Neural progenitor cell (in vitro differentiated cells): ENCODE results near the gene IFNA13. TPM values are rescaled to one million over a fixed set of nuclear protein-coding genes. Genes with fewer than 3 reads are reported as not detected.
A peak's percentile ranks its signal among the peaks of the same experiment; 100 is the strongest.

ENCODE experiments used
- DNase-seq: peaks from one replicate; pipeline ENCODE4 v3.0.0-alpha.2; 2016; ENCODE audit warnings: low spot score
- H2AFZ ChIP-seq: fragments of 200-600 bp; sonication (generic); replicated peaks from 2 replicates; pipeline ENCODE4 v1.6.1; 2016; ENCODE audit warnings: antibody characterized with exemption
- H3F3A ChIP-seq: fragments of 200-600 bp; sonication (generic); 2 replicates; pipeline ENCODE4 v1.6.1; 2016; ENCODE audit warnings: antibody characterized with exemption, low read depth
- H3K27ac ChIP-seq: fragments of 200-600 bp; sonication (generic); 2 replicates; pipeline ENCODE4 v1.5.1; 2016; ENCODE audit warnings: mild to moderate bottlenecking
- H3K27me3 ChIP-seq: fragments of 200-600 bp; sonication (generic); 2 replicates; pipeline ENCODE4 v1.6.1; 2016; ENCODE audit warnings: mild to moderate bottlenecking, moderate library complexity
- H3K36me3 ChIP-seq: fragments of 200-600 bp; sonication (generic); 2 replicates; pipeline ENCODE4 v1.5.1; 2016
- H3K4me1 ChIP-seq: fragments of 200-600 bp; sonication (generic); 2 replicates; pipeline ENCODE4 v1.6.1; 2016; ENCODE audit warnings: mixed run types
- H3K4me2 ChIP-seq: fragments of 200-600 bp; sonication (generic); 2 replicates; pipeline ENCODE4 v1.6.1; 2016
- H3K4me3 ChIP-seq: fragments of 200-600 bp; sonication (generic); 2 replicates; pipeline ENCODE4 v1.5.1; 2016
- H3K79me2 ChIP-seq: fragments of 200-600 bp; sonication (generic); 2 replicates; pipeline ENCODE4 v1.6.1; 2016; ENCODE audit warnings: low read depth
- H3K9ac ChIP-seq: fragments of 200-600 bp; sonication (generic); 2 replicates; pipeline ENCODE4 v1.6.1; 2016
- H3K9me3 ChIP-seq: fragments of 200-600 bp; sonication (generic); 2 replicates; pipeline ENCODE4 v1.5.1; 2016; ENCODE audit warnings: low read depth
- H4K20me1 ChIP-seq: fragments of 200-600 bp; sonication (generic); 2 replicates; pipeline ENCODE4 v1.6.1; 2016; ENCODE audit warnings: low read depth
- H3K27ac Mint-ChIP-seq: 3 replicates; pipeline ENCODE4 v1.8.0; 2021; ENCODE audit warnings: mixed read lengths
- H3K27me3 Mint-ChIP-seq: 2 replicates; pipeline ENCODE4 v1.8.0; 2022; ENCODE audit warnings: low read depth, mild to moderate bottlenecking, inconsistent platforms, moderate library complexity, mixed read lengths; ENCODE audit not compliant: insufficient read depth
- H3K36me3 Mint-ChIP-seq: 3 replicates; pipeline ENCODE4 v1.8.0; 2021; ENCODE audit warnings: mixed read lengths
- H3K4me1 Mint-ChIP-seq: 3 replicates; pipeline ENCODE4 v1.8.0; 2021; ENCODE audit warnings: mixed read lengths
- H3K4me3 Mint-ChIP-seq: 3 replicates; pipeline ENCODE4 v1.8.0; 2021; ENCODE audit warnings: mild to moderate bottlenecking, moderate library complexity, mixed read lengths
- H3K9me3 Mint-ChIP-seq: 3 replicates; pipeline ENCODE4 v1.8.0; 2020; ENCODE audit warnings: mixed read lengths
- CTCF ChIP-seq: fragments of 200-600 bp; sonication (generic); IDR thresholded peaks from 2 replicates; pipeline ENCODE4 v1.5.1; 2017; ENCODE audit warnings: antibody characterized with exemption, mild to moderate bottlenecking
- EZH2 ChIP-seq: fragments of 200-600 bp; sonication (generic); IDR thresholded peaks from 2 replicates; pipeline ENCODE4 v1.6.1; 2017; ENCODE audit warnings: antibody characterized with exemption, mild to moderate bottlenecking, moderate library complexity
- EZH2phosphoT487 ChIP-seq: fragments of 200-600 bp; sonication (generic); IDR thresholded peaks from 2 replicates; pipeline ENCODE4 v1.6.1; 2017; ENCODE audit warnings: antibody characterized with exemption
- total RNA-seq: library from RNA; depleted of rRNA; stranded (reverse); fragments of >200 nt; gene quantifications from 2 replicates; pipeline ENCODE4 v1.2.3, GENCODE V29; 2015; ENCODE audit warnings: low replicate concordance

IFNA13 gene
- total RNA-seq, 1 donor from 2014 or later: not detected

GRCh38 chr9:21326526-21327139 is 41.2 kb downstream of the IFNA13 start:
- Histone ChIP-seq H3K4me1 (no peaks in the 10 kb centered on the region), H3K27me3 (no peaks in the 10 kb centered on the region), H3K9me3 (no peaks in the 10 kb centered on the region), H3K4me2 (no peak overlapping the region), H4K20me1 (peaks cover 29% of the 10 kb centered on the region), H3F3A (no peaks in the 10 kb centered on the region), H3K79me2 (peaks cover 37% of the 10 kb centered on the region), H2AFZ (no peak overlapping the region), H3K4me3 (no peak overlapping the region), H3K36me3 (no peaks in the 10 kb centered on the region), H3K9ac (no peak overlapping the region), H3K27ac (no peak overlapping the region)
- no peaks in the 10 kb centered on the region for H3K9me3 Mint-ChIP-seq
- peak; percentile 81 for TF ChIP-seq CTCF
- no peak for TF ChIP-seq EZH2phosphoT487
- TF ChIP-seq EZH2: no peak
- H3K27ac Mint-ChIP-seq: no peak overlapping the region
- no peaks in the 10 kb centered on the region for H3K27me3 Mint-ChIP-seq
- H3K4me3 Mint-ChIP-seq: no peak overlapping the region
- peak; percentile 58 for DNase-seq
- H3K4me1 Mint-ChIP-seq: peaks cover 7% of the 10 kb centered on the region
- H3K36me3 Mint-ChIP-seq: peaks cover 13% of the 10 kb centered on the region

DNA sequence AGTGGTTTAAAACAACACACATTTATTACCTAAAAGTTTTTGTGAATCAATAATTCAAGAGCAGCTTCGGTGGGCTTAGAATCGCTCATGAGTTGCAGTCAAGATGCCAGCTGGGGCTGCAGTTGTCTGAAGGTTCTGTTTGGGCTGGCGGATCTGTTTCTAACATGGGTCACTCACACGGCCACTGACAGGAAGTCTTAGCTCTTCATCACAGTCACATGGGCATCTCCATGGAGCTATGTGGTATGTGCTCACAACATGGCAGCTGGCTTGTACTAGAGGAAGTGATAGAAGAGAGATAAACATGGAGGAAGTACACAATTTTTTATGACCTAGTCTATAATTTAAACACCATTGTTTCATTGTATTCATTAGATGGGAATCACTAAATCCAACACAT is 43.8 kb downstream of the IFNA13 start:
- H3K27me3 Mint-ChIP-seq: no peaks in the 10 kb centered on the region
- H3K27ac Mint-ChIP-seq: no peak overlapping the region
- no peak overlapping the region for H3K27ac ChIP-seq
- H2AFZ ChIP-seq: no peak overlapping the region
- no peaks in the 10 kb centered on the region for H3K4me1 Mint-ChIP-seq
- no peak overlapping the region for H3K4me3 ChIP-seq
- no peaks in the 10 kb centered on the region for H3K9me3 ChIP-seq
- no peak for DNase-seq
- H3K79me2 ChIP-seq: peaks cover 11% of the 10 kb centered on the region
- TF ChIP-seq EZH2phosphoT487 (no peak), CTCF (no peak), EZH2 (no peak)
- no peaks in the 10 kb centered on the region for H3K9me3 Mint-ChIP-seq
- no peaks in the 10 kb centered on the region for H3K27me3 ChIP-seq
- no peak overlapping the region for H3K9ac ChIP-seq
- no peaks in the 10 kb centered on the region for H3K4me1 ChIP-seq
- peaks cover 12% of the 10 kb centered on the region for H3K36me3 Mint-ChIP-seq
- H4K20me1 ChIP-seq: peaks cover 10% of the 10 kb centered on the region
- H3F3A ChIP-seq: no peaks in the 10 kb centered on the region
- H3K4me2 ChIP-seq: no peak overlapping the region
- H3K36me3 ChIP-seq: no peaks in the 10 kb centered on the region
- no peak overlapping the region for H3K4me3 Mint-ChIP-seq

DNA sequence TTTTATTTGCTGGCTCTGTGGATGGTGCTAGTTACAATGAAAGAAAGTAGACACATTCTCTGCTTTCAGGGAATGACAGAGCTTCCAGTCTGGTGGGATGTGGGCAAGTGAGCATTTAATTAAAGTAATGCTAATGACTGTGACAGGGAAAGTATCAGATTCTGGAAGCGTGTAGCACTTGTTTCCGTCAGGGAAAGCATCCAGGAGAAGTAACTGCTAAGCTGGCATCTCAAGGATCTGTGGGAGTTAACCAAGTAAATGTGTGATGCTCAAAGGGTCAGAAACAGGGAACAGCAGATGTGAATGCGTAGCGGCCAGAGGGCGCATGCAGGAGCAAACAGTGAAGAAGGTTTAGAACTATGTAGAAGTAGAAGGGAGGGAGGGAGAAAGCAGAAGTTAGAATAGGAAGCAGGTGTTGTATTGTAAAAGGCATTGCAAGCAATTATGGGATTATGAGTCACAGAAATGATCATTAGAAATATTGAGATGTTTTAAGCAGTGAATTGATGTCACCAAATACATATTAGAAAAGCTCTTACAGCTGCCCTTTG is 44.9 kb downstream of the IFNA13 start:
- Mint-ChIP-seq H3K36me3 (peaks cover 12% of the 10 kb centered on the region), H3K27me3 (no peaks in the 10 kb centered on the region), H3K9me3 (no peaks in the 10 kb centered on the region), H3K27ac (no peak overlapping the region), H3K4me3 (no peak overlapping the region), H3K4me1 (peaks cover 5% of the 10 kb centered on the region)
- Histone ChIP-seq H3K9me3 (no peaks in the 10 kb centered on the region), H4K20me1 (peaks cover 10% of the 10 kb centered on the region), H3K9ac (no peak overlapping the region), H3K79me2 (peaks cover under 1% of the 10 kb centered on the region), H3F3A (no peaks in the 10 kb centered on the region), H3K27ac (no peak overlapping the region), H3K4me2 (no peak overlapping the region), H3K4me1 (no peaks in the 10 kb centered on the region), H3K4me3 (no peak overlapping the region), H3K36me3 (no peaks in the 10 kb centered on the region), H2AFZ (no peak overlapping the region), H3K27me3 (no peaks in the 10 kb centered on the region)
- no peak for DNase-seq
- no peak for TF ChIP-seq EZH2

DNA sequence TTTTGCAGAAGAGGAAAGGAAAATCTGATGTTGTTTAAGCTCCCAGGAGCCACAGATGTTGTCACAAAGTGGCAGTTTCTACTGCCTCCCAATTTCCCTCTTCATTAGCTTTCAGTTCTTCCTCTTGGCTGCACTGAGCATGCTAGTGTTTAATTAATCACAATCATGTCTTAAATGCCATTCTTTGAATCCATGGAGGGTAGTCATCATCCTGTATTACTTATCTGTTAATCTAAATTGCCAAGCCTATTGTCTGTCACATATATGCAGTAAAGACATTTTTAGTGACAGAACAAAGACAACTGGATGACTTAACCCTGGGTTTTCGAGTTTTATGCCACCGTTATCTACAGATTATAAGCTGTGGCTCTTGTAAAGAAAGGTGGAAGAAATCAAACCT is 47.4 kb downstream of the IFNA13 start:
- Mint-ChIP-seq H3K4me3 (no peak overlapping the region), H3K4me1 (peaks cover 5% of the 10 kb centered on the region), H3K27me3 (no peaks in the 10 kb centered on the region), H3K27ac (no peak overlapping the region), H3K36me3 (peaks cover 10% of the 10 kb centered on the region), H3K9me3 (no peaks in the 10 kb centered on the region)
- Histone ChIP-seq H3K9ac (no peak overlapping the region), H3K4me3 (no peak overlapping the region), H3K27me3 (peaks cover 22% of the 10 kb centered on the region), H3K27ac (no peak overlapping the region), H3K9me3 (no peaks in the 10 kb centered on the region), H3F3A (no peaks in the 10 kb centered on the region), H3K4me1 (no peaks in the 10 kb centered on the region), H2AFZ (no peak overlapping the region), H4K20me1 (no peaks in the 10 kb centered on the region), H3K36me3 (no peaks in the 10 kb centered on the region), H3K79me2 (no peaks in the 10 kb centered on the region), H3K4me2 (no peak overlapping the region)
- DNase-seq: no peak
- no peak for TF ChIP-seq EZH2phosphoT487
- no peak for TF ChIP-seq EZH2
- no peak for TF ChIP-seq CTCF
